DLD1 (cell line): ENCODE results near the gene KLHL41.

Experiments
- in situ Hi-C: cut with HindIII; loops from 2 replicates; pipeline ENCODE4 v1.10.0; 2017; ENCODE audit warnings: low sequenced_read_pairs

KLHL41 gene

DNA sequence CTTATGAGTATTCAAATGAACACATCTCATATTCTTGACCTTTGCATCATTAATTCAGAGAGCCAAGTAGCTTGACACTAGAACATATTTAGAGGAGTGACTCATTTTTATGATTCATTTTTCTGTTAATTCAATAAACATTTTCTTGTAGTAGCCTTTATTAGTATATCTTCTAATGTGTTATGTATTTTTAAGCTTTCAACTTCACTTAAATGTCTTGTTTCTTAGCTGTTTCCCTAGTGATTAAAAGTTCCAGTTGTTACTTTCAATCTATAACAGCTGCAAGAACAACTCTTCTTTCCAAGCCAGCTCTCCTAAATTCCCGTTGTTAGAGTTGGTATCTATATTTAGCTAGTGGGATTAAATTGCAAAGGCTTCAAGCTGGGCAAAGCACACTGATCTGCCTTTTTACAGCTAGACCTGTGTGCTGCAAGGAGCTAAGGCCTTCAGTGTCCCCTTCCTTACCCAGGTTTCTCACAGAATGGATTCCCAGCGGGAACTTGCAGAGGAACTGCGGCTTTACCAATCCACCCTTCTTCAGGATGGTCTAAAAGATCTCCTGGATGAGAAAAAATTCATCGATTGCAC is at the start of gene KLHL41:
Gene KLHL41 (plus strand): TSS at position 405 of the 588 bp plus-strand sequence. CDS start 77 bp downstream, at position 482.
- in situ Hi-C loops, result no loop called here

DNA sequence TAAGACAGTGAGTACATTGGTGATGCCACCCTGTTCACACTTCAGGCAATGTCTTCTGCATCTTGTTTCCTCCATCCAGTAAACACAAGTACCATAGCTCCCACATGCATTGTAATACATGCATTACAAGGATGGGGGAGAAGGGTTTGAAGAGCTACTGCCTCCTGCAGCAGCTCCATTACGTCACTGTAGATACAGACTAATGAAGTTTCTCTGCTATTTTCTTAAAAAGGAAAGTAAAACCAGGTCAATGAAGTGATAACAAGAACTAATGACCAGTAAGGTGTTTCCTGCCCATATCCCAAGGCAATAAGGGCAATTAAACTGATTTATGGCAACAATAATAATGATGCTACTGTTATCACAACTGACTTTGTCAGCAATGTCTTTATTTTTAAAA is 48.4 kb upstream of the KLHL41 start:
- in situ Hi-C loops, result no loop called here

DNA sequence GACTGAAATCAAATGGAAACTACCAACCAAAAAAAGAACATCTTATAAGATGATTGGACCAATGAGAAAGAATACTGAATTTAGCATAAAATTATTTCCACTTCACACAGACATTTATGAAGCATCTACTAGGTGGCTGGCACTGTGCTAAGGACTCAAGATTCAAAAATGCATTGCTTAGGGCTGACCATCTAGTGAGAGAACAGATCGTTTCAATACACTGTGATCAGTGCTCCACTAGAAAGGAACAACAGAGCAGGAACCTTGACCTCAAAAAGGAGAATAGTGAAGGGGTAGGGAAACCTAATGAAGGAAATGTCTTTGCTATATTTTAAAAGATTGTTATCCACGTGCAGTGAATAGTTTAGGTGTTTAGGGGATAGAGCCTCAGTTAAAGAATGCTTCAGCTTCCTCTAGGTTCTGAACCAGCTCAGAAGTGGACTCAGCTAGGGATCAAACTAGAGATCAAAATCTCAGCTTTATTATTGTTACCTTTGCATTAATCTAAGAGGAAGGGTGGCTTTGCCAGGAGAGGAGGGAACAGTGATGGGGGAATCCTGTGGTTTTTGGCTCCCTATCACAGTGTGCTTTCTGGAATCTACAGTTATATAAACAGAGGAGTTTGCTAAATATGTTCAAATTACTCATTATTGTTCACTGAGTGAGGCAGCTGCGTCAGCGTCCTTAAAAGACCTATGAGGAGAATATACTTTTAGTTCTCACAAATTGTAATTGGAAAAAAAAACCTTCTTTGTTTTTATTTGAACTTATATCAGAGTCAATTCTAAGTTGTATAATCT is 46.4 kb upstream of the KLHL41 start:
- in situ Hi-C loops, result no loop called here

DNA sequence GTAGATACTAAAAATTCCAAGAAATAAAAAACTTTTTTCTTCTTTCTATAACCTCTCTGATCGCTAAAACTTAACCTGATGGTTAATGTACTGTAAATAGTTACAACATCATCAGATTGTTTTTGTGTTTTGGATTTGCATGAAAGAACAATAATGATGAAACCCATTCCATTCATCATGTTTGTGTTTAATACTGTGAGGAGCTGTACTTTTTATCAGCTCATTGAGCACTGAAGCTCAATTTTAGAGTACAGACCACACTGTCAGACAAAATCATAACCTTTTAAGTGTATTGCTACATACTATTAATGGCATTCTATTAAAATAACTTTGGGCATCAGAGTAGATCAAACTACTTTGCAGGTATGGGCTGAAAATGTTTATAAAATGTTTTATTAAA is 45.0 kb upstream of the KLHL41 start:
- in situ Hi-C loops, result no loop called here

DNA sequence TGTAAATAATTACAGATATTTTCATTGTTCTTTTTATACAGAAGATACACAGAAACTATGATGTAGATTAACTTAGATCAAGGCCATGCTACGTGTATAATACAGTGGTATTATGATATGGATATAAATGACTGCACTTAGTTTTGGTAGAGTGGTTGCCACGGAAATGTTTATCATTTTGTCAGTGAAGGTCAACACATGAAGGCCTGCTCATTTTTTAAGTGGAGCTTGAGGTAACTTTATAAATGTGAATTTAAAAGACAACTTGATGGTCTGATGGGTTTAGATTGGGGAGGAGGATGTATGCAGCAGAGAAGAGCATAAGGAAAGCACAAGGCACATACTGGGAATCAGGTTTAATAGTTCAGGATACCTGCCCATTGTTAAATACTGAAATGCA is 44.6 kb upstream of the KLHL41 start:
- in situ Hi-C loops, result no loop called here

DNA sequence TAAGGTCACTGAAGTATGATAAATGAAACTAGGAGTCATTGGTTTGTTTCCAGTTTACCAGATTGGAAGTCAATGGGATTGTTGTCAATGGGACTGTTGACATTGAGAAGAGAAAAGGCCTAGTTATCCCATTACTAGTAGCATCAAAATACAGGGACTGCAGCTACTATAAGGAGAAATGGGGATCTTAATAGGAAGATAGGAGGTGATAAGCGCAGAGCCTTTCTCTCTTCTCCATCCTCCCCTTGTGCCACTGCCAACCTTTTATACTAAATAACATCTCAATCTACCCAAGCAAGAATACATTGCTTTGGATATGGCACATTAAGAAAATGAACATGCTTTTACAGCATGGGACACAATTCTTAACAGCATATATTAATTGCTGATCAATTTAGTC is 40.7 kb upstream of the KLHL41 start:
- in situ Hi-C loops, result no loop called here

DNA sequence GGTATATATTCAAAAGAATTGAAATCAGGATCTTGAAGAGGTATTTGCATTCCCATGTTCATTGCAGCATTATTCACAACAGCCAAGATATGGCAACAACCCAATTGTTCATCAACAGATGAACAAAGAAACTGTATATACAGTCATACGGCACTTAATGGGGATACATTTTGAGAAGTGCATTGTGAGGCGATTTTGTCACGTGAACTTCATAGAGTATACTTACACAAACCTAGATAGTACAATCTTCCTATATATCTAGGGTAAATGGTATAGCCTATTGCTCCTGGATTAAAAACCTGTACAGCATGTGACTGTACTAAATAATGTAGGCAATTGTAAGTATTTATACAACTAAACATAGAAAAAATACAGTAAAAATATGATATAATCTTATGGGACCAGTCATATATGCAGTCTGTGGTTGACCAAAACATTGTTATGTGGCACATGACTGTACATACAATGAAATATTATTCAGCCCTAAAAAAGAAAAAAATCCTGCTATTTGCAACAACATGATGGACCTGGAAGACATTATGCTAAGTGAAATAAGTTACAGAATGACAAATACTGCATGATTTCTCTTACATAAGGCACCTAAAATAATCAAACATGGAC is 39.4 kb upstream of the KLHL41 start:
- in situ Hi-C loops, result no loop called here

DNA sequence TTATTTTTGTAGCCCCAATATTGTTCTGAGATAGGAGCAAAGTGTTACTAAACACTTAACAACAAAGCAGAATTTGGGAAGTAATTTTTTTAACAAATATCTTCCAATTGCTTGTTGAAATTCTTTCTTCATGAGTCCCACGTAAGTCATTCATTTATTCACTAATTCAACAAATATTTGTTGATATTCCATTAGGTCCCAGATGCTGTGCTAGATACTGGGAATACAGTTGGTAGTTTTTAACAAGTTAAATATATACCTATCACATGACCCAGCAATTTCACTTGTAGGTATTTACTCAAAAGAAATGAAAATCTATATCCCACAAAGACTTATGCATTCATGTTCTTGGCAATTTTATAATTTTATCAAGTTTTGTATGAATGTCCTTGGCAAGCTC is 37.3 kb upstream of the KLHL41 start:
- in situ Hi-C loops, result no loop called here

DNA sequence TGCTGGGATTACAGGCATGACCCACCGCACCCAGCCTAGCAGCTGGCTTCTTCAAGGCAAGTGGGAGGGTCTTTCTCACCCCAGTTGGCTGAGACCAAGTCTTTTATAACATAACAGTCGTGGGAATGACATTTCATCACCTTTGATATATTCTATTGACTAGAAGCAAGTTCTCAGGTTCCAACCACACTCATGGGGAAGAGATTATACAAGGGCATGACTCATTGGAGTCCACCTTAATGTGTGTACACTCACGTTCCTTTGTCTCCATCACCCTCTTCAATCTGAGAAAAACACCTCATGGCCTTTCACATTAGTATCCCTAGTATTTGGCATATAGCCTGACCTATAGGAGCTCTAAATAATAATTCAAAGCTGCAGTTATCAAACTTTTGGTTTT is 33.0 kb upstream of the KLHL41 start:
- in situ Hi-C loops, result no loop called here

DNA sequence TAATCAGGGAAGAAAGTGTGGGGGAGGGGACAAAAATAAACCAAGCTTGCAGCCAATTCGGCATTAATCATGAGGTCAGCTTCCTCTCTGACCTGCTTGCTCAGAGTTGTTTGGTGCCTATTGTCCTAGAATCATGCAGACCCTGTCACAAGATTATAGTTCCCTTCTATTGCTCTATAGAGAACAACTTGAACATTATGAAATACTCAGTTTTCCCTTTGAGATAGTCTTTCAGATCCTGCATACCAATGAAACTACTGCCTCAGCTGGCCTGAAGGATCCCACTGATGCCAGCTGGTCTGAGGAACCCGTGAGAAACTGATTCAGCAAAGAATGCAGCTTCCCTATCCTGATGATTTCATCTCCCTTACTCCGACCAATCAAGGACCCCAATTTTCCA is 31.2 kb upstream of the KLHL41 start:
- in situ Hi-C loops, result no loop called here

DNA sequence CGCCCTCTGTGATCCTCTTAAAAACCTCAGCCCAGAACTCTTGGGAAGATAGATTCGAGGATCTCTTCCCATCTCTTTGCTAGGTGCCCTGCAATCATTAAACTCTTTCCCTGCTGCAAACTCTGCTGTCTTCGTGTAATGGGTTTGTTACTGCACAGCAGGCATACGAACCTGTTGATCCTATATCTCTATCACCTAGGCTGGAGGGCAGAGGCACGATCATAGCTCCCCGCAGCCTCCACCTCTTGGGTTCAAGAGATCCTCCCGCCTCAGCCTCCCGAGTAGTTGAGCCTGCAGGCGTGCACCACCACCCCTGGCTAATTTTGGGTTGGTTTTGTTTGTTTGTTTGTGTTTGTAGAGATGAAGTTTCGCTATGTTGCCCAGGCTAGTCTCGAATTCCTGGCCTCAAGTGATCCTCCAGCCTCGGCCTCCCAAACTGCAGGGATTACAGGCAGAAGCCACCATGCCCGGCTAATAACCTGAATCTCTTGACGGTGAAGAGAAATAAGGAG is 30.7 kb upstream of the KLHL41 start:
- in situ Hi-C loops, result no loop called here

DNA sequence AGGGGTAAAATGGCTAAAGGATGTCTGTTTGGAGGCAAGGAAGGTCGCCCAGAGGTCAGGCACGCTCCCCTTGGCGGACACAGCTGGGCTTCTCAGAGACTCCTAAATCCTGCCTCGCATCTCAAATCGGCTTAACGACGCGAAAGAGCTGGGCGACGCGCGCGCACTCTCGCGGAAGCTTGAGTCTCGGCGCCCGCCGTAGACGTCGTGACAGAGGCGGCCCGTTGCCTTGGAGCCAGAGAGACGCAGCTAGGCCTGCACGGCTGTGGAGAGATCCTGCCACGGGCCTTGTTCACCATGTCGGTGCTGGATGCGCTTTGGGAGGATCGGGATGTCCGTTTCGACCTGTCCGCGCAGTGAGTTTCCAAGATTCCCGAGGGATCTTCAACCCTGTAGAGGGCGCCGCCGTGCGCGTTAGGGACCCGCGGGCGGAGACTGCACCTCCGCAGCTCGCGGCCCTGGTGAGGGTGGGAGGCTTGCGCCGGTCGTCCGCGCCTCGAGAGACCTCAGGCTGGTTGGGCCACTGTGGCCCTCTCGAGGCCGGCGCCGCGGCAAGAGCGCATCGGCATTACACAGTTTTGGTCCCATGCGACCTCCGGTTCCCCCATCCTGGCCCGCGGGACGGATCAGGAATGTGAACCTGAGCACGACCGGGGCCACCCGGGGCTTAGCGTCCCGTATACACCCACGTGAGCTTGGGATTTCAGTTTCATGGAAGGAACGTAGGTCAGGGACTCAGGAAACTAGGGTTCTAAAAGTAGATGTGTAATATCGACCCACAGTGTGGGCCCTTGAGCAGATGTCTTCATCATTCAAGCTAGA is 30.0 kb upstream of the KLHL41 start, which contains the start of gene BBS5:
Gene BBS5 (plus strand): TSS at position 238 of the 822 bp plus-strand sequence. CDS start 60 bp downstream, at position 298.
- in situ Hi-C loops, result no loop called here

DNA sequence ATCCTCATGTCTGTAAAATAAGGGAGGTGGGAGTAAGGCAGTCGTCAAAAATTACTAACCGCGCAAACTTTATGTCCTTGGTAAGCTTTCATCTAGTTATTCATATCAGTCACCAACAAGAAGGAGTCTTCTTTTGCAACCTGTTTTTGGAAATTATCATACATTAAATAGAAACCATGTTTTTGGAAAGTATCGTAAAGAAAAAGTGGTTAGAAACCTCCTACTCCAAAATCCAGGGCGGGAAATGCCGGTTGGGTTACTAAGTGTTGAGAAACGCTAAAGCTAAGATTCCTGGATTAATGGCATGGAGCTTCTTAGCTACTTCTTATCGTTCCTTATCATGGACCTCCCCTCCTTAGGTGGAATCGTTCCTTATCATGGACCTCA is 29.4 kb upstream of the KLHL41 start:
- in situ Hi-C loops, result no loop called here

DNA sequence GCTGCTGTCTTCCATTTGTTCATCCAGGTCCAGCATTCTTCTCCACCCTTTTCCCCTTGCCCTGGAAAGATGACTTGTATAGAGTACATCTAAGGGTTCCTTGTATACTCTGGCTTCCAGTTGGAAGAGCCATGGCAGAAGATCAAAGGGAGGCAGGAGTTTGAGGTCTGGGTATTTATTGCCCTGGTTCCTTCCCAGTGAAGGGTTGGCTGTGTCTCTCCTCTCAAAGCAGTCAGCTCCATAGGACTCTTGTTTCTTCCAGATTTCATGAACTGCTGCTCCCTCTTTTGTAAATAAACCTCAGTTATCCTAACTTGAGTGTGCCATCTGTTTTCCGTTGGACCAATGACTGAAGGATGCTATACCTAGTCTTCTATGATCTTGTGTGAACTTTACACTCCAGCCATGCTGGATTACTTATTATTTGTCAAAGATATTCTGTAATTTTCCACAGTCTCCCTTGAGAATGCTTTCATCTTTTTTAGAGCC is 23.8 kb upstream of the KLHL41 start:
- in situ Hi-C loops, result no loop called here

DNA sequence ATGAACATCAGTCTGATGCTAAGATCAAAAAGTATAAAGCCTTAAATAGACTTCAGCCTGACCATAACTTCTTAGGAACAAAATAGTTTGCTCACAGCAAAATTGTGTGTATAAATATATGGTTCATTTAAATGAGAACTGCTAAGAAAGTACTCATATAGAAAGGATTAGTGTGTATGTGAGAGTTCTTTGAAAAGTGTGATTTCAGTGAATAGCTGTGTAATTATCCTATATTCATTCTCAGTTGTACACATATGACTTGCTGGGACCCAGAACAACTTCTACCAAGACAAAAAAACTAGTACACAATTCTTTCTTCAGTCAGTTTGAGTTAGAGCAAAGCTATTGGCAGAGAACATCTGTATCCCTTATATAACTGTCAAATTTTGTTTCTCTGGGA is 23.0 kb upstream of the KLHL41 start:
- in situ Hi-C loops, result no loop called here

DNA sequence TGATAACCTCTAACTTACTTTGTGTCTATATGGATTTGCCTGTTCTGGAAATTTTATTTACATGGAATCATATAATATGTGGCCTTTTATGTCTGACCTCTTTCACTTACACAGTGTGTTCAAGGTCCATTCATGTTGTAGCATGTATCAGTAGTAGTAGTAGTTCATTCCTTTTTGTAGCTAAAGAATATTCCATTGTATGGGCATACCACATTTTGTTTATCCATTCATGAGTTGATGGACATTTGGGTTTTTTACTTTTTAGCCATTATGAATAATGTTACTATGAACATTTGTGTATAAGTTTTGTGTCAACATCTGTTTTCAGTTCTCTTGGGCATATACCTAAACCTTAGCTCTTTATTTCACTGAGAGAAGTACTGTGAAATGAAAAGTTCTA is 18.7 kb upstream of the KLHL41 start:
- in situ Hi-C loops, result no loop called here

DNA sequence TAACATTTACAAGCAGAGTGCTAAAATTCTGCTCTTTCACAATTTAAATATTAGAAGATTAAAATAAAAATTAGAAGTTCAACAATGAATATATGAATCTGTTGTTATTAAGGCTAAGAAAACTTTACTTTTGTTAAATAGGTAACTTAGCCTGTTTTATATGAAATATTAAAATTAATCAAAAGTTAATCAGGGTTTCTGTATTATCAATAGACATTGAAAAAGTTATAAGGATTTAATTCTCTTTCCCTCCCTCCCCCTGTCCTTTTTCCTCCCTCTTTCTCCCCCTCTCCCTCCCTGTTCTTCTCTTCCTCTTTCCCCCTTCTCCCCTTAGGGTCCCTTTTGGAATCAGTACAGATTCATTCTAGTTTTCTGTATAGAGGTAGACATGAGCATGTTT is 18.1 kb upstream of the KLHL41 start:
- in situ Hi-C loops, result no loop called here

DNA sequence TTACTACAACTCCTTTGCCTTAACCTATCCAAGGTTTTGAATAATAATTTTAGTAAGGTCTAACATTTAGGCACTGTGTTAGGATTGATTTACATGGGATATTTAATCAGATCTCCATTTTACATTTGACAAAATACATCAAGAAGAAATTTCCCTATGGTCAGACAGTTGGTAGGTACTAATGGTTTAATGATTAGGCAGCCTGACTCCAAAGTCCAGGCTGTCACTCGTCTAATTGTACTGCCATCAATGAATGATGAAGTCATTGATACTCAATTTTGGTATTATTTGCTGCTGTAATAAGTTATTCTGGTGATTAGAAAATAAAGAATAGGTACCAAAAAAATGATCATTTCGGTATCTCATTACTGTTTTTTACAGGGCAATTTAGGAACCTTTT is 16.1 kb upstream of the KLHL41 start:
- in situ Hi-C loops, result no loop called here

DNA sequence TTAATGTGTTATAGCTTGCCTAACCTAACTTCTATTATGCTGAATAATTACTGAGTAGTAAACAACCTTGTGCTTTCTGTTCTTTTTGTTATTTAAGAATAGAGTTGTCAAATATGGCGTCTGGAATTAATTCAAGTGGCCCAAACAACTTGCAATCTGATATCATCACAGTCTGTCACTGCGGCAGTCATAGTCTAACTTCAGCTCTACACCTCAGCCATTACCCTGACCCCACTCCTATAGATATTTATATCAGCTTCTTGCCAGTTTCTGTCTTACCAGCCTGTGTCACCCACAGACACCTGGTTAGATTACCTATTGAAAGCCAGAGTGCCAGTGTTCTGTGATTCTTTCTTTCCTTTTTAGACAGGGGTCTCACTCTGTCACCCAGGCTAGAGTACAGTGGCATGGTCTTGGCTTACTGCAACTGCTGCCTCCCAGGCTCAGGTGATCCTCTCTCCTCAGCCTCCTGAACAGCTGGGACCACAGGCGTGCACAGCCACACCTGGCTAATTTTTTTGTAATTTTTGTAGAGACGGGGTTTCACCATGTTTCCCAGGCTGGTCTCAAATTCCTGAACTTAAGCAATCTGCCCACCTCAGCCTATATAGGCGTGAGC is 14.1 kb upstream of the KLHL41 start:
- in situ Hi-C loops, result no loop called here

DNA sequence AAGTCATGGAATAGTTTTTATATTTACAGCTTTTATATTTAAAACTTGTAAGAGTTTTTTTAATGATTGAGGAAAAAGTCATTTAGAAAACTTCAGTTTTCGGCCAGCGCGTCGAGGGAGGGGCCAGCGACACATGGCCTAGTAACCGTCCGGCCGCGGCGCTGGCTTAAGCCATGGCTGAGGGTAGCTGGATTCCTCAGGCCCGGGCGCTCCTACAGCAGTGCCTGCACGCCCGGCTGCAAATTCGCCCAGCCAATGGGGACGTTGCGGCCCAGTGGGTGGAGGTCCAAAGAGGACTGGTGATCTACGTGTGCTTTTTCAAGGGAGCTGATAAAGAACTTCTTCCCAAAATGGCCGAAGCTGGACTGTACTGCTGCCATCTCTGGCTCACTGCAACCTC is 4.9 kb upstream of the KLHL41 start:
- in situ Hi-C loops, result no loop called here

DNA sequence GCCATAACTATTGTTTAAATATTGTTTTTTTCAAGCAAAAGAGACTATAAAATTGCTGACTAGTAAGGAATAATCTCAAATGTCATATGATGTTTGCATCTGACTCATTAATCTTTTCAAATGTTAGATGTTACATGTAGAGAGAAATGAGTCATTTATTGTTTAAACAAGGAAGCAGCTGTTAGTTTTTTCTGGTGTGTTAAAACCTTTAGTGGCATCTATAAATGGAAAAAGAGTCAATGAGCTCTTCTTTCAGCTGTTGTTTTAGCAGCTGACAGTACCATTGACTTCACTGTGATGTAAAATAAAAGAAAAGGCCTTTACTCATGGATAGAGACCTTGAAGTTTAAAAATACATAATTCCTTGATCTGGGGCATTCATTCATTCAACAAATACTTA is 1.8 kb upstream of the KLHL41 start:
- in situ Hi-C loops, result no loop called here
